GM23338 (cell line): ENCODE measurements around the gene ARHGAP1. TPM values are rescaled to one million over a fixed set of nuclear protein-coding genes. Genes with fewer than 3 reads are reported as not detected.

Experiments used
- ATAC-seq: fragments of 200-7000 bp; cut with Tn5 transposase; 3 replicates; pipeline ENCODE4 v1.9.1; 2020
- DNase-seq: peaks from one replicate; pipeline ENCODE4 v3.0.0-alpha.2; 2015; ENCODE audit warnings: low spot score
- H2AFZ ChIP-seq: fragments of 200-600 bp; sonication (generic); 2 replicates; pipeline ENCODE4 v1.8.0; 2016; ENCODE audit warnings: antibody characterized with exemption, mild to moderate bottlenecking, moderate library complexity
- H3F3A ChIP-seq: fragments of 200-600 bp; sonication (generic); replicated peaks from 2 replicates; pipeline ENCODE4 v1.8.0; 2017; ENCODE audit warnings: antibody characterized with exemption, mixed run types, low read depth
- H3K27ac ChIP-seq: fragments of 200-600 bp; sonication (generic); 2 replicates; pipeline ENCODE4 v1.6.1; 2016; ENCODE audit warnings: low read depth
- H3K27me3 ChIP-seq: fragments of 200-600 bp; sonication (generic); 2 replicates; pipeline ENCODE4 v1.8.0; 2016; ENCODE audit warnings: mild to moderate bottlenecking, mixed run types, moderate library complexity; ENCODE audit not compliant: insufficient read depth
- H3K36me3 ChIP-seq: fragments of 200-600 bp; sonication (generic); 2 replicates; pipeline ENCODE4 v1.8.0; 2016; ENCODE audit warnings: mild to moderate bottlenecking; ENCODE audit not compliant: insufficient read depth
- H3K4me1 ChIP-seq: fragments of 200-600 bp; sonication (generic); 2 replicates; pipeline ENCODE4 v1.8.0; 2016; ENCODE audit warnings: mild to moderate bottlenecking, moderate library complexity; ENCODE audit not compliant: insufficient read depth
- H3K4me2 ChIP-seq: fragments of 200-600 bp; sonication (generic); 2 replicates; pipeline ENCODE4 v1.7.1; 2017; ENCODE audit warnings: mixed run types
- H3K4me3 ChIP-seq: fragments of 200-600 bp; sonication (generic); 2 replicates; pipeline ENCODE4 v1.6.1; 2016; ENCODE audit warnings: mixed run types
- H3K79me2 ChIP-seq: fragments of 200-600 bp; sonication (generic); replicated peaks from 2 replicates; pipeline ENCODE4 v1.8.0; 2017; ENCODE audit warnings: mild to moderate bottlenecking; ENCODE audit not compliant: insufficient read depth
- H3K9me2 ChIP-seq: fragments of 200-600 bp; sonication (generic); 2 replicates; pipeline ENCODE4 v1.8.0; 2017; ENCODE audit not compliant: insufficient read depth
- H4K20me1 ChIP-seq: fragments of 200-600 bp; sonication (generic); replicated peaks from 2 replicates; pipeline ENCODE4 v1.8.0; 2017; ENCODE audit warnings: mild to moderate bottlenecking; ENCODE audit not compliant: insufficient read depth
- H3K27ac Mint-ChIP-seq: 2 replicates; pipeline ENCODE4 v1.8.0; 2020; ENCODE audit warnings: inconsistent platforms, mild to moderate bottlenecking, moderate library complexity, mixed read lengths
- H3K27me3 Mint-ChIP-seq: 3 replicates; pipeline ENCODE4 v1.8.0; 2022; ENCODE audit warnings: low read depth, mild to moderate bottlenecking, moderate library complexity, mixed read lengths, inconsistent platforms; ENCODE audit not compliant: insufficient read depth, poor library complexity
- H3K36me3 Mint-ChIP-seq: 3 replicates; pipeline ENCODE4 v1.8.0; 2021; ENCODE audit warnings: low read depth, mild to moderate bottlenecking, inconsistent platforms, moderate library complexity, mixed read lengths
- H3K4me1 Mint-ChIP-seq: 3 replicates; pipeline ENCODE4 v1.8.0; 2020; ENCODE audit warnings: mild to moderate bottlenecking, inconsistent platforms, mixed read lengths
- H3K4me3 Mint-ChIP-seq: 3 replicates; pipeline ENCODE4 v1.8.0; 2021; ENCODE audit warnings: moderate library complexity, mild to moderate bottlenecking, inconsistent platforms, mixed read lengths
- H3K9me3 Mint-ChIP-seq: 3 replicates; pipeline ENCODE4 v1.8.0; 2020; ENCODE audit warnings: moderate library complexity, mild to moderate bottlenecking, inconsistent platforms, mixed read lengths
- CREB1 ChIP-seq: fragments of 250-450 bp; sonication (Bioruptor Pico); IDR thresholded peaks from 2 replicates; pipeline ENCODE4 v1.5.0; 2020; ENCODE audit warnings: low read depth, mild to moderate bottlenecking, moderate library complexity
- EZH2 ChIP-seq: fragments of 200-600 bp; sonication (generic); IDR thresholded peaks from one replicate; pipeline ENCODE4 v1.8.0; 2017; ENCODE audit warnings: antibody characterized with exemption, mild to moderate bottlenecking, low read depth; ENCODE audit not compliant: unreplicated experiment
- EZH2phosphoT487 ChIP-seq: fragments of 200-600 bp; sonication (generic); IDR thresholded peaks from one replicate; pipeline ENCODE4 v1.8.1; 2018; ENCODE audit warnings: antibody characterized with exemption; ENCODE audit not compliant: unreplicated experiment
- JUNB ChIP-seq: IDR thresholded peaks from one replicate; pipeline ENCODE4 v1.6.1; 2016; ENCODE audit warnings: antibody characterized with exemption; ENCODE audit not compliant: unreplicated experiment
- NANOG ChIP-seq: IDR thresholded peaks from 2 replicates; pipeline ENCODE4 v1.6.1; 2016; ENCODE audit warnings: antibody characterized with exemption, borderline replicate concordance
- POLR2AphosphoS5 ChIP-seq: IDR thresholded peaks from 2 replicates; pipeline ENCODE4 v1.6.1; 2016; ENCODE audit warnings: antibody characterized with exemption, low read depth
- ZNF114 ChIP-seq: fragments of 250-450 bp; sonication (Bioruptor Pico); IDR thresholded peaks from 2 replicates; pipeline ENCODE4 v1.5.0; 2020; ENCODE audit warnings: mild to moderate bottlenecking, moderate library complexity
- ZNF331 ChIP-seq: fragments of 250-450 bp; sonication (Bioruptor Pico); IDR thresholded peaks from 2 replicates; pipeline ENCODE4 v1.5.0; 2020; ENCODE audit warnings: low read depth, mild to moderate bottlenecking, moderate library complexity
- polyA plus RNA-seq: library from polyadenylated mRNA; unstranded; fragments of >200 nt; fragmentation: Nextera tagmentation; extraction: Ambion mirVana; gene quantifications from 2 replicates; pipeline ENCODE4 v1.2.1, GENCODE V29; 2016
- total RNA-seq: library from RNA; depleted of rRNA; stranded (reverse); fragments of >200 nt; shearing (Covaris generic); gene quantifications from 2 replicates; pipeline ENCODE4 v1.2.3, GENCODE V29; 2014
- TF ChIP-seq, protein P1 (sequence below), 2 experiments: fragments of 200-600 bp in 1 of 2; sonication (generic) in 1 of 2; conservative IDR thresholded peaks; 2 replicates each; pipeline versions ENCODE4 v1.5.1 to v1.6.1; 2016 to 2017; ENCODE audit warnings: antibody characterized with exemption in 2 of 2, low read depth in 2 of 2, mild to moderate bottlenecking in 2 of 2, moderate library complexity in 1 of 2
- TF ChIP-seq, protein P2 (sequence below): fragments of 250-450 bp; sonication (Bioruptor Pico); IDR thresholded peaks from 2 replicates; pipeline ENCODE4 v1.5.0; 2020; ENCODE audit warnings: mild to moderate bottlenecking, moderate library complexity
- TF ChIP-seq, protein P3 (sequence below): IDR thresholded peaks from one replicate; pipeline ENCODE4 v1.6.1; 2018; ENCODE audit warnings: antibody characterized with exemption; ENCODE audit not compliant: unreplicated experiment
- TF ChIP-seq, protein P4 (sequence below): IDR thresholded peaks from 2 replicates; pipeline ENCODE4 v1.6.1; 2016; ENCODE audit warnings: antibody characterized with exemption

ARHGAP1 gene
- total and polyA plus RNA-seq, 2 experiments from 2014 or later = 23.4 to 38.1 TPM

DNA sequence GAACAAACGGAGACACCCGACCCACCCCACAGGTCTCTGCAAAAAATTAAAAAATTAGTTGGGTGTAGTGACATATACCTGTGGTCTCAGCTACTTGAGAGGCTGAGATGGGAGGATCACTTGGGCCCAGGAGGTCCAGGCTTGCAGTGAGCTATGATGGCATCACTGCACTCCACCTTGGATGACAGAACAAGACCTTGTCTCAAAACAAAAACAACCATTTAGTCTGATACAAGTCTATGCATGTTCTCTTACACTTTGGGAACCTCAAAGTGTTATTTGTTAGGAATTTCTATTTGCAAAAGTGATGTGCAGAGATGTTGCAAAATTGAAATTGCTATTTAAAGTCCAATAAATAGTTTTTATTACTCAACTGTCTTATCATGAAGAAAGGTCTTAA lies 68.7 kb downstream of the ARHGAP1 start (continued):
- no peak for TF ChIP-seq NANOG
- no peak for TF ChIP-seq CREB1 (CRISPR knock-in tag)
- TF ChIP-seq ZNF114 (CRISPR knock-in tag) = no peak

DNA sequence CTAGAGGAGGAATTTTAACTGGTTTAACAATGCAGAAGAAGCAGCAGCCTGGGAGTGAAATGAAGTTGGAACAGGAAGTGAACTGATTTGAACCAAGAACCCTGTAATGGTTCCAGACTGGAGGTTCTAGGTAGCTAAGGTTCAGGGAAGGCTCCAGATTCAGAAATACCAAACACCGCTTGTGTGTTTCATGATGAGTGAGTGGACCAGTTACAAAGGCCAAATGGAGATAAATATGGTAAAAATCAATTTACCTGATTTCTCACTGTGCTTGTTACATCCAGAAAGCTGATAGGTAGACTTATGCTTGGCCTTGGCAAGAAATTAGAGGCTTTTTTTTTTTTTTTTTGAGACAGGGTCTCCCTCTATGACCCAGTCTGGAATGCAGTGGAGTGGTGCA lies 70.2 kb downstream of the ARHGAP1 start:
- ATAC-seq (no peak), DNase-seq (no peak)
- no peaks in the 10 kb centered on the region for H3K4me1 ChIP-seq
- H3K79me2 ChIP-seq = peaks cover 15% of the 10 kb centered on the region
- no peaks in the 10 kb centered on the region for H3F3A ChIP-seq
- no peaks in the 10 kb centered on the region for H3K27me3 ChIP-seq
- H3K27me3 Mint-ChIP-seq = peaks cover 2% of the 10 kb centered on the region
- H2AFZ ChIP-seq = no peak overlapping the region
- peaks cover 4% of the 10 kb centered on the region for H4K20me1 ChIP-seq
- TF ChIP-seq ZNF114 (CRISPR knock-in tag) = no peak
- TF ChIP-seq, protein P1, sequence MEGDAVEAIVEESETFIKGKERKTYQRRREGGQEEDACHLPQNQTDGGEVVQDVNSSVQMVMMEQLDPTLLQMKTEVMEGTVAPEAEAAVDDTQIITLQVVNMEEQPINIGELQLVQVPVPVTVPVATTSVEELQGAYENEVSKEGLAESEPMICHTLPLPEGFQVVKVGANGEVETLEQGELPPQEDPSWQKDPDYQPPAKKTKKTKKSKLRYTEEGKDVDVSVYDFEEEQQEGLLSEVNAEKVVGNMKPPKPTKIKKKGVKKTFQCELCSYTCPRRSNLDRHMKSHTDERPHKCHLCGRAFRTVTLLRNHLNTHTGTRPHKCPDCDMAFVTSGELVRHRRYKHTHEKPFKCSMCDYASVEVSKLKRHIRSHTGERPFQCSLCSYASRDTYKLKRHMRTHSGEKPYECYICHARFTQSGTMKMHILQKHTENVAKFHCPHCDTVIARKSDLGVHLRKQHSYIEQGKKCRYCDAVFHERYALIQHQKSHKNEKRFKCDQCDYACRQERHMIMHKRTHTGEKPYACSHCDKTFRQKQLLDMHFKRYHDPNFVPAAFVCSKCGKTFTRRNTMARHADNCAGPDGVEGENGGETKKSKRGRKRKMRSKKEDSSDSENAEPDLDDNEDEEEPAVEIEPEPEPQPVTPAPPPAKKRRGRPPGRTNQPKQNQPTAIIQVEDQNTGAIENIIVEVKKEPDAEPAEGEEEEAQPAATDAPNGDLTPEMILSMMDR (conservative IDR thresholded peaks at IDR 0.05; ENCODE audit: low read depth in 2 of 2) = no peak
- TF ChIP-seq EZH2 = no peak
- no peak for TF ChIP-seq POLR2AphosphoS5
- no peak for TF ChIP-seq ZNF331 (CRISPR knock-in tag)
- TF ChIP-seq, protein P2, sequence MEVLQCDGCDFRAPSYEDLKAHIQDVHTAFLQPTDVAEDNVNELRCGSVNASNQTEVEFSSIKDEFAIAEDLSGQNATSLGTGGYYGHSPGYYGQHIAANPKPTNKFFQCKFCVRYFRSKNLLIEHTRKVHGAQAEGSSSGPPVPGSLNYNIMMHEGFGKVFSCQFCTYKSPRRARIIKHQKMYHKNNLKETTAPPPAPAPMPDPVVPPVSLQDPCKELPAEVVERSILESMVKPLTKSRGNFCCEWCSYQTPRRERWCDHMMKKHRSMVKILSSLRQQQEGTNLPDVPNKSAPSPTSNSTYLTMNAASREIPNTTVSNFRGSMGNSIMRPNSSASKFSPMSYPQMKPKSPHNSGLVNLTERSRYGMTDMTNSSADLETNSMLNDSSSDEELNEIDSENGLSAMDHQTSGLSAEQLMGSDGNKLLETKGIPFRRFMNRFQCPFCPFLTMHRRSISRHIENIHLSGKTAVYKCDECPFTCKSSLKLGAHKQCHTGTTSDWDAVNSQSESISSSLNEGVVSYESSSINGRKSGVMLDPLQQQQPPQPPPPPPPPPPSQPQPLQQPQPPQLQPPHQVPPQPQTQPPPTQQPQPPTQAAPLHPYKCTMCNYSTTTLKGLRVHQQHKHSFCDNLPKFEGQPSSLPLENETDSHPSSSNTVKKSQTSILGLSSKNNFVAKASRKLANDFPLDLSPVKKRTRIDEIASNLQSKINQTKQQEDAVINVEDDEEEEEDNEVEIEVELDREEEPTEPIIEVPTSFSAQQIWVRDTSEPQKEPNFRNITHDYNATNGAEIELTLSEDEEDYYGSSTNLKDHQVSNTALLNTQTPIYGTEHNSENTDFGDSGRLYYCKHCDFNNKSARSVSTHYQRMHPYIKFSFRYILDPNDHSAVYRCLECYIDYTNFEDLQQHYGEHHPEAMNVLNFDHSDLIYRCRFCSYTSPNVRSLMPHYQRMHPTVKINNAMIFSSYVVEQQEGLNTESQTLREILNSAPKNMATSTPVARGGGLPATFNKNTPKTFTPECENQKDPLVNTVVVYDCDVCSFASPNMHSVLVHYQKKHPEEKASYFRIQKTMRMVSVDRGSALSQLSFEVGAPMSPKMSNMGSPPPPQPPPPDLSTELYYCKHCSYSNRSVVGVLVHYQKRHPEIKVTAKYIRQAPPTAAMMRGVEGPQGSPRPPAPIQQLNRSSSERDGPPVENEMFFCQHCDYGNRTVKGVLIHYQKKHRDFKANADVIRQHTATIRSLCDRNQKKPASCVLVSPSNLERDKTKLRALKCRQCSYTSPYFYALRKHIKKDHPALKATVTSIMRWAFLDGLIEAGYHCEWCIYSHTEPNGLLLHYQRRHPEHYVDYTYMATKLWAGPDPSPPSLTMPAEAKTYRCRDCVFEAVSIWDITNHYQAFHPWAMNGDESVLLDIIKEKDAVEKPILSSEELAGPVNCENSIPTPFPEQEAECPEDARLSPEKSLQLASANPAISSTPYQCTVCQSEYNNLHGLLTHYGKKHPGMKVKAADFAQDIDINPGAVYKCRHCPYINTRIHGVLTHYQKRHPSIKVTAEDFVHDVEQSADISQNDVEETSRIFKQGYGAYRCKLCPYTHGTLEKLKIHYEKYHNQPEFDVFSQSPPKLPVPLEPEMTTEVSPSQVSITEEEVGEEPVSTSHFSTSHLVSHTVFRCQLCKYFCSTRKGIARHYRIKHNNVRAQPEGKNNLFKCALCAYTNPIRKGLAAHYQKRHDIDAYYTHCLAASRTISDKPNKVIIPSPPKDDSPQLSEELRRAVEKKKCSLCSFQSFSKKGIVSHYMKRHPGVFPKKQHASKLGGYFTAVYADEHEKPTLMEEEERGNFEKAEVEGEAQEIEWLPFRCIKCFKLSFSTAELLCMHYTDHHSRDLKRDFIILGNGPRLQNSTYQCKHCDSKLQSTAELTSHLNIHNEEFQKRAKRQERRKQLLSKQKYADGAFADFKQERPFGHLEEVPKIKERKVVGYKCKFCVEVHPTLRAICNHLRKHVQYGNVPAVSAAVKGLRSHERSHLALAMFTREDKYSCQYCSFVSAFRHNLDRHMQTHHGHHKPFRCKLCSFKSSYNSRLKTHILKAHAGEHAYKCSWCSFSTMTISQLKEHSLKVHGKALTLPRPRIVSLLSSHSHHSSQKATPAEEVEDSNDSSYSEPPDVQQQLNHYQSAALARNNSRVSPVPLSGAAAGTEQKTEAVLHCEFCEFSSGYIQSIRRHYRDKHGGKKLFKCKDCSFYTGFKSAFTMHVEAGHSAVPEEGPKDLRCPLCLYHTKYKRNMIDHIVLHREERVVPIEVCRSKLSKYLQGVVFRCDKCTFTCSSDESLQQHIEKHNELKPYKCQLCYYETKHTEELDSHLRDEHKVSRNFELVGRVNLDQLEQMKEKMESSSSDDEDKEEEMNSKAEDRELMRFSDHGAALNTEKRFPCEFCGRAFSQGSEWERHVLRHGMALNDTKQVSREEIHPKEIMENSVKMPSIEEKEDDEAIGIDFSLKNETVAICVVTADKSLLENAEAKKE = no peak
- no peak for TF ChIP-seq JUNB
- no peak for TF ChIP-seq EZH2phosphoT487
- TF ChIP-seq, protein P3, sequence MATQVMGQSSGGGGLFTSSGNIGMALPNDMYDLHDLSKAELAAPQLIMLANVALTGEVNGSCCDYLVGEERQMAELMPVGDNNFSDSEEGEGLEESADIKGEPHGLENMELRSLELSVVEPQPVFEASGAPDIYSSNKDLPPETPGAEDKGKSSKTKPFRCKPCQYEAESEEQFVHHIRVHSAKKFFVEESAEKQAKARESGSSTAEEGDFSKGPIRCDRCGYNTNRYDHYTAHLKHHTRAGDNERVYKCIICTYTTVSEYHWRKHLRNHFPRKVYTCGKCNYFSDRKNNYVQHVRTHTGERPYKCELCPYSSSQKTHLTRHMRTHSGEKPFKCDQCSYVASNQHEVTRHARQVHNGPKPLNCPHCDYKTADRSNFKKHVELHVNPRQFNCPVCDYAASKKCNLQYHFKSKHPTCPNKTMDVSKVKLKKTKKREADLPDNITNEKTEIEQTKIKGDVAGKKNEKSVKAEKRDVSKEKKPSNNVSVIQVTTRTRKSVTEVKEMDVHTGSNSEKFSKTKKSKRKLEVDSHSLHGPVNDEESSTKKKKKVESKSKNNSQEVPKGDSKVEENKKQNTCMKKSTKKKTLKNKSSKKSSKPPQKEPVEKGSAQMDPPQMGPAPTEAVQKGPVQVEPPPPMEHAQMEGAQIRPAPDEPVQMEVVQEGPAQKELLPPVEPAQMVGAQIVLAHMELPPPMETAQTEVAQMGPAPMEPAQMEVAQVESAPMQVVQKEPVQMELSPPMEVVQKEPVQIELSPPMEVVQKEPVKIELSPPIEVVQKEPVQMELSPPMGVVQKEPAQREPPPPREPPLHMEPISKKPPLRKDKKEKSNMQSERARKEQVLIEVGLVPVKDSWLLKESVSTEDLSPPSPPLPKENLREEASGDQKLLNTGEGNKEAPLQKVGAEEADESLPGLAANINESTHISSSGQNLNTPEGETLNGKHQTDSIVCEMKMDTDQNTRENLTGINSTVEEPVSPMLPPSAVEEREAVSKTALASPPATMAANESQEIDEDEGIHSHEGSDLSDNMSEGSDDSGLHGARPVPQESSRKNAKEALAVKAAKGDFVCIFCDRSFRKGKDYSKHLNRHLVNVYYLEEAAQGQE = no peak
- TF ChIP-seq, protein P4, sequence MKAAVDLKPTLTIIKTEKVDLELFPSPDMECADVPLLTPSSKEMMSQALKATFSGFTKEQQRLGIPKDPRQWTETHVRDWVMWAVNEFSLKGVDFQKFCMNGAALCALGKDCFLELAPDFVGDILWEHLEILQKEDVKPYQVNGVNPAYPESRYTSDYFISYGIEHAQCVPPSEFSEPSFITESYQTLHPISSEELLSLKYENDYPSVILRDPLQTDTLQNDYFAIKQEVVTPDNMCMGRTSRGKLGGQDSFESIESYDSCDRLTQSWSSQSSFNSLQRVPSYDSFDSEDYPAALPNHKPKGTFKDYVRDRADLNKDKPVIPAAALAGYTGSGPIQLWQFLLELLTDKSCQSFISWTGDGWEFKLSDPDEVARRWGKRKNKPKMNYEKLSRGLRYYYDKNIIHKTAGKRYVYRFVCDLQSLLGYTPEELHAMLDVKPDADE = no peak
- peaks cover 15% of the 10 kb centered on the region; the same call in 2 of the 3 replicates for H3K36me3 Mint-ChIP-seq
- no peaks in the 10 kb centered on the region for H3K9me3 Mint-ChIP-seq
- H3K4me1 Mint-ChIP-seq = no peaks in the 10 kb centered on the region
- H3K27ac Mint-ChIP-seq = no peak overlapping the region
- H3K4me3 ChIP-seq = no peak overlapping the region
- H3K4me3 Mint-ChIP-seq = no peak overlapping the region
- no peak overlapping the region for H3K27ac ChIP-seq
- no peak overlapping the region for H3K4me2 ChIP-seq
- peaks cover 5% of the 10 kb centered on the region; the same call in 1 of the 2 replicates for H3K36me3 ChIP-seq
- no peaks in the 10 kb centered on the region for H3K9me2 ChIP-seq
